Endothelial cell of umbilical vein (primary cell): ENCODE results near the gene DNAJC3. TPM values are rescaled to one million over a fixed set of nuclear protein-coding genes. Genes with fewer than 3 reads are reported as not detected.
A peak's percentile ranks its signal among the peaks of the same experiment; 100 is the strongest.

Source experiments
- BruUV-seq: library from RNA; stranded (reverse); fragments of 400-500 nt; replicated peaks from 2 replicates; lab custom pipeline; 2021; lab: Mats Ljungman, UMichigan
- CTCF ChIA-PET: fragments of 300-600, 350-600 bp; sonication (Branson Sonifier 250); formaldehyde crosslinking; loops from one replicate; lab custom pipeline; 2021; ENCODE audit warnings: antibody characterized with exemption, inconsistent platforms; lab: Charles Lee
- POLR2A ChIA-PET: fragments of 300-600, 350-600 bp; sonication (Branson Sonifier 250); formaldehyde crosslinking; loops from one replicate; lab custom pipeline; 2021; ENCODE audit warnings: antibody characterized with exemption, inconsistent platforms; lab: Charles Lee
- DNase-seq: peaks from one replicate; pipeline ENCODE4 v3.0.0-alpha.2; 2011; ENCODE audit warnings: low read depth, low spot score
- FAIRE-seq: peaks from 2 replicates; lab custom pipeline; 2011; peaks lifted over from hg19 to GRCh38; lab: Jason Lieb, UNC
- H2AFZ ChIP-seq: 2 replicates; pipeline ENCODE4 v1.6.0; 2012; ENCODE audit warnings: low read depth, low read length, control low read depth, inconsistent platforms
- H3K27ac ChIP-seq: 2 replicates; pipeline ENCODE4 v1.5.1; 2011; ENCODE audit warnings: low read depth, mild to moderate bottlenecking, control low read depth, low read length, moderate library complexity; ENCODE audit not compliant: insufficient read depth
- H3K27me3 ChIP-seq, 2 experiments: 2 replicates each; pipeline versions ENCODE4 v1.6.0 to v1.6.1; 2011; ENCODE audit warnings: low read length in 2 of 2, mixed read lengths in 1 of 2; ENCODE audit not compliant: control insufficient read depth in 2 of 2, insufficient read depth in 2 of 2
- H3K36me3 ChIP-seq, 2 experiments: 2 replicates in 1 of 2; 3 replicates in 1 of 2; pipeline ENCODE4 v1.5.1; 2011; ENCODE audit warnings: low read length in 2 of 2, mild to moderate bottlenecking in 1 of 2, moderate library complexity in 1 of 2; ENCODE audit not compliant: control insufficient read depth in 2 of 2, insufficient read depth in 2 of 2; ENCODE audit errors: extremely low read depth in 1 of 2
- H3K4me1 ChIP-seq: 3 replicates; pipeline ENCODE4 v1.5.1; 2011; ENCODE audit warnings: mild to moderate bottlenecking, low read length; ENCODE audit not compliant: control insufficient read depth, insufficient read depth; ENCODE audit errors: extremely low read depth
- H3K4me2 ChIP-seq: 2 replicates; pipeline ENCODE4 v1.6.1; 2011; ENCODE audit warnings: low read length, control low read depth, mixed read lengths; ENCODE audit not compliant: insufficient read depth
- H3K4me3 ChIP-seq, 3 experiments: fragments of 200-600 bp in 1 of 3; sonication (generic), shearing (Covaris generic) in 1 of 3; replicated peaks in 1 of 3; 2 replicates each; pipeline ENCODE4 v1.5.1; 2011 to 2016; ENCODE audit warnings: control low read depth in 3 of 3, low read length in 3 of 3, mild to moderate bottlenecking in 2 of 3, inconsistent platforms in 1 of 3, low read depth in 1 of 3, moderate library complexity in 1 of 3; ENCODE audit not compliant: insufficient read depth in 1 of 3
- H3K79me2 ChIP-seq: 2 replicates; pipeline ENCODE4 v1.6.0; 2012; ENCODE audit warnings: low read length, inconsistent platforms; ENCODE audit not compliant: control insufficient read depth, insufficient read depth
- H3K9ac ChIP-seq: replicated peaks from 2 replicates; pipeline ENCODE3; 2011; ENCODE audit warnings: low read length, control low read depth; ENCODE audit not compliant: insufficient read depth; ENCODE audit errors: extremely low read depth
- H3K9me1 ChIP-seq: replicated peaks from 3 replicates; pipeline ENCODE4 v1.6.0; 2011; ENCODE audit warnings: mild to moderate bottlenecking, low read length; ENCODE audit not compliant: control insufficient read depth, insufficient read depth; ENCODE audit errors: extremely low read depth
- H3K9me3 ChIP-seq: replicated peaks from 2 replicates; pipeline ENCODE4 v1.5.1; 2012; ENCODE audit warnings: low read length, inconsistent platforms; ENCODE audit not compliant: control insufficient read depth, insufficient read depth
- H4K20me1 ChIP-seq: replicated peaks from 2 replicates; pipeline ENCODE3; 2011; ENCODE audit warnings: mild to moderate bottlenecking, low read length; ENCODE audit not compliant: control insufficient read depth, insufficient read depth; ENCODE audit errors: extremely low read depth
- EZH2 ChIP-seq: IDR thresholded peaks from 2 replicates; pipeline ENCODE4 v1.6.1; 2012; ENCODE audit warnings: borderline replicate concordance, low read depth, mild to moderate bottlenecking, moderate library complexity, low read length, inconsistent platforms; ENCODE audit not compliant: severe bottlenecking
- FOS ChIP-seq: IDR thresholded peaks from 2 replicates; pipeline ENCODE4 v1.6.1; 2011; ENCODE audit warnings: mild to moderate bottlenecking, low read length, moderate library complexity, borderline replicate concordance; ENCODE audit not compliant: insufficient read depth
- GATA2 ChIP-seq: IDR thresholded peaks from 2 replicates; pipeline ENCODE4 v1.7.0; 2011; ENCODE audit warnings: low read depth, mild to moderate bottlenecking, moderate library complexity, mixed read lengths, low read length; ENCODE audit not compliant: insufficient read length, insufficient read depth
- JUN ChIP-seq: IDR thresholded peaks from 2 replicates; pipeline ENCODE4 v1.6.1; 2011; ENCODE audit warnings: borderline replicate concordance, low read depth; ENCODE audit not compliant: insufficient read length, insufficient read depth
- MYC ChIP-seq: IDR thresholded peaks from one replicate; pipeline ENCODE4 v1.6.1; 2011; ENCODE audit warnings: mild to moderate bottlenecking, low read depth, low read length
- POLR2A ChIP-seq: IDR thresholded peaks from 2 replicates; pipeline ENCODE4 v1.6.1; 2012; ENCODE audit warnings: low read depth, mild to moderate bottlenecking, control low read depth, low read length
- POLR2AphosphoS5 ChIP-seq: IDR thresholded peaks from 2 replicates; pipeline ENCODE4 v1.6.1; 2012; ENCODE audit warnings: low read depth, mild to moderate bottlenecking, control low read depth, low read length, moderate library complexity; ENCODE audit not compliant: insufficient read depth
- dilution Hi-C: fragments of 300-500 bp; cut with MboI; formaldehyde crosslinking; loops from one replicate; pipeline ENCODE4 v1.15.0; 2019; ENCODE audit warnings: low sequenced_read_pairs; ENCODE audit not compliant: extremely low pct_ligation_motif_present
- intact Hi-C: fragments of 100-400 bp; cut with micrococcal nuclease; formaldehyde crosslinking; loops from one replicate; pipeline ENCODE4 v1.10.0; 2022
- polyA plus RNA-seq, 4 experiments: library from polyadenylated mRNA; depleted of rRNA in 3 of 4; stranded (reverse) in 3 of 4; unstranded in 1 of 4; fragments of >200 nt; gene quantifications; 2 replicates each; pipeline versions ENCODE4 v1.2.1 to v1.2.3, GENCODE V29; 2011 to 2012; ENCODE audit warnings: missing spikeins in 1 of 4
- total RNA-seq: library from RNA; stranded (reverse); gene quantifications from 2 replicates; pipeline ENCODE4 v1.2.3, GENCODE V29; 2021

Gene DNAJC3
- total and polyA plus RNA-seq, 2 donors (not counting 3 experiments of a cell fraction or from before 2014, with no cell fraction given): 17.0 to 51.2 TPM

- peak; percentile 59 for DNase-seq
- Histone ChIP-seq H3K4me2 (peak overlapping the region; percentile 79), H4K20me1 (no peaks in the 10 kb centered on the region), H2AFZ (peak overlapping the region; percentile 96), H3K27ac (peak overlapping the region; percentile 39), H3K9me1 (no peaks in the 10 kb centered on the region), H3K27me3 (no peaks in the 10 kb centered on the region), H3K4me3 (peak overlapping the region; percentile 69 to 93 (median 78)), H3K9me3 (no peaks in the 10 kb centered on the region), H3K36me3 (peaks cover 2 to 4% of the 10 kb centered on the region in 2 experiments), H3K9ac (peak overlapping the region; percentile 54), H3K4me1 (peaks cover 29% of the 10 kb centered on the region), H3K79me2 (peaks cover 17% of the 10 kb centered on the region)
- intact Hi-C loops: loop anchor here (1.0 kb wide), 2 partner anchors 32 to 190 kb away; no protein-coding TSS in a partner anchor
- POLR2A ChIA-PET: interaction anchor here (0.6 to 2.1 kb wide), 6 partner anchors 17 to 1295 kb away, joined by 3 to 8 read pairs (median 6); partner anchors contain the start of gene DNAJC3
- FAIRE-seq: no peak
- BruUV-seq: no TSS peak
- CTCF ChIA-PET: interaction anchor here (0.6 to 6.0 kb wide), 6 partner anchors 12 to 1149 kb away, joined by 3 to 36 read pairs (median 7); no protein-coding TSS in a partner anchor
- dilution Hi-C loops: no loop called here
- TF ChIP-seq GATA2: no peak
- no peak for TF ChIP-seq FOS
- peak; percentile 36 for TF ChIP-seq MYC
- no peak for TF ChIP-seq EZH2
- no peak for TF ChIP-seq JUN
- peak; percentile 21 for TF ChIP-seq POLR2A
- peak; percentile 53 for TF ChIP-seq POLR2AphosphoS5
Measured at GRCh38 chr13:95643936-95644598, 32.9 kb upstream of the DNAJC3 start.
